Measurements from ENCODE around the gene TBC1D17.

TBC1D17 gene

GRCh38 chr19:49906879-49907564 lies 29.5 kb downstream of the TBC1D17 start:
- Histone ChIP-seq H4K20me1 (ENCODE audit: insufficient read depth, low read length) (no peaks in the 10 kb centered on the region), H3K36me3 (ENCODE audit: insufficient read depth, low read length) (peaks cover 60% of the 10 kb centered on the region)

DNA sequence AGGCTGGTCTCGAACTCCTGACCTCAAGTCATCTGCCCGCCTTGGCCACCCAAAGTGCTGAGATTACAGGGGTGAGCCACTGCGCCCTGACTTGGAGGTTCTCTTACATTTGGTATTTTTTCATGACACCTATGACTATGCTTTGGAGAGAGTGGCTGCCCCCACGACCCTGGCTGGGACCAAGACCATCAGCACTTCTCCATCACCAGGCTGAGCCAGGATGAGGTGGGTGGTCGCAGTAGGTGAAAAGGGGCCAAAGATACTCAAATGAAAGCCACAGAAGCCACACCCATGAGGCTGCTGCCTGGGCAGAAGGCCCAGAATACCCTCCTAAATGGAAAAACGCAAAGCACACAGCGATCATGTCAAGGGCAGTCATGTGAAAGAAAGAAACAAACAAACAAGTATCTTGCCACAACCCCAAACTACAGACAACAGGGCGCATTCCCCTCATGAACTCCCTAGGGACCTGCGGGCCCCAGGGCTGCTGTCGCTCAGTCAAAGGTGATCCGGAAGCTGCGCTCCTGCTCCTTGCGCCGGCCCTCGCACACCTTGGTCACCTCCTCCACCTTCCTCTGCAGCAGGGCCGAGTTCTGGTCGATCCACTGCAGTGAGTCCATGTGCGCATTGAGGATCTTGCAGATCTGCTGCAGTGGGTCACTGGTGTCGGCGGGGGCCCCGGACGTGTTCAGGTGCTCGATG lies 30.4 kb downstream of the TBC1D17 start:
- H2AFZ ChIP-seq (ENCODE audit: low read length) = no peak overlapping the region
- no peaks in the 10 kb centered on the region for H3K9me3 ChIP-seq (ENCODE audit: low read length)
- H3F3A ChIP-seq (ENCODE audit: insufficient read depth, low read length) = no peaks in the 10 kb centered on the region
- peak overlapping the region; percentile 54; the same call in 1 of the 2 replicates for H3K9ac ChIP-seq (ENCODE audit: low read length)
- H3K36me3 ChIP-seq (ENCODE audit: insufficient read depth, low read length) = peaks cover 68% of the 10 kb centered on the region
- no peak for TF ChIP-seq CTCF (IDR thresholded peaks at IDR 0.05; ENCODE audit: low read length)
- no peak for TF ChIP-seq EZH2 (IDR thresholded peaks at IDR 0.05; ENCODE audit: borderline replicate concordance, low read length)
- no peaks in the 10 kb centered on the region for H3K9me2 ChIP-seq (ENCODE audit: low read depth, low read length)
- H3K4me2 ChIP-seq (ENCODE audit: low read length) = peak overlapping the region; percentile 49
- H3K4me3 ChIP-seq (ENCODE audit: low read depth, low read length, poor library complexity, severe bottlenecking) = peak overlapping the region; percentile 30
- peaks cover 90% of the 10 kb centered on the region for H3K4me1 ChIP-seq (ENCODE audit: insufficient read depth, low read length, severe bottlenecking)
- no peaks in the 10 kb centered on the region for H3K79me2 ChIP-seq (ENCODE audit: insufficient read depth, low read length)
- no peaks in the 10 kb centered on the region for H4K20me1 ChIP-seq (ENCODE audit: insufficient read depth, low read length)
- peak overlapping the region; percentile 95 for H3K27ac ChIP-seq (ENCODE audit: low read depth, low read length, poor library complexity, severe bottlenecking)
- no peaks in the 10 kb centered on the region for H3K27me3 ChIP-seq (ENCODE audit: insufficient read depth, low read length)

More at GRCh38 chr19:49906879-49907564, 29.5 kb downstream of the TBC1D17 start:
- Histone ChIP-seq H3K27me3 (ENCODE audit: insufficient read depth, low read length) (no peaks in the 10 kb centered on the region), H2AFZ (ENCODE audit: low read length) (no peak overlapping the region), H3K9me3 (ENCODE audit: low read length) (no peaks in the 10 kb centered on the region), H3K27ac (ENCODE audit: low read depth, low read length, poor library complexity, severe bottlenecking) (peak overlapping the region; percentile 95), H3K9ac (ENCODE audit: low read length) (peak overlapping the region; percentile 34; the same call in 1 of the 2 replicates), H3K9me2 (ENCODE audit: low read depth, low read length) (no peaks in the 10 kb centered on the region), H3F3A (ENCODE audit: insufficient read depth, low read length) (no peaks in the 10 kb centered on the region), H3K4me2 (ENCODE audit: low read length) (peak overlapping the region; percentile 49; the same call in 1 of the 2 replicates), H3K79me2 (ENCODE audit: insufficient read depth, low read length) (no peaks in the 10 kb centered on the region), H3K4me3 (ENCODE audit: low read depth, low read length, poor library complexity, severe bottlenecking) (no peak overlapping the region), H3K4me1 (ENCODE audit: insufficient read depth, low read length, severe bottlenecking) (peaks cover 83% of the 10 kb centered on the region)
- TF ChIP-seq EZH2 (IDR thresholded peaks at IDR 0.05; ENCODE audit: borderline replicate concordance, low read length) = no peak
- no peak for TF ChIP-seq CTCF (IDR thresholded peaks at IDR 0.05; ENCODE audit: low read length)

DNA sequence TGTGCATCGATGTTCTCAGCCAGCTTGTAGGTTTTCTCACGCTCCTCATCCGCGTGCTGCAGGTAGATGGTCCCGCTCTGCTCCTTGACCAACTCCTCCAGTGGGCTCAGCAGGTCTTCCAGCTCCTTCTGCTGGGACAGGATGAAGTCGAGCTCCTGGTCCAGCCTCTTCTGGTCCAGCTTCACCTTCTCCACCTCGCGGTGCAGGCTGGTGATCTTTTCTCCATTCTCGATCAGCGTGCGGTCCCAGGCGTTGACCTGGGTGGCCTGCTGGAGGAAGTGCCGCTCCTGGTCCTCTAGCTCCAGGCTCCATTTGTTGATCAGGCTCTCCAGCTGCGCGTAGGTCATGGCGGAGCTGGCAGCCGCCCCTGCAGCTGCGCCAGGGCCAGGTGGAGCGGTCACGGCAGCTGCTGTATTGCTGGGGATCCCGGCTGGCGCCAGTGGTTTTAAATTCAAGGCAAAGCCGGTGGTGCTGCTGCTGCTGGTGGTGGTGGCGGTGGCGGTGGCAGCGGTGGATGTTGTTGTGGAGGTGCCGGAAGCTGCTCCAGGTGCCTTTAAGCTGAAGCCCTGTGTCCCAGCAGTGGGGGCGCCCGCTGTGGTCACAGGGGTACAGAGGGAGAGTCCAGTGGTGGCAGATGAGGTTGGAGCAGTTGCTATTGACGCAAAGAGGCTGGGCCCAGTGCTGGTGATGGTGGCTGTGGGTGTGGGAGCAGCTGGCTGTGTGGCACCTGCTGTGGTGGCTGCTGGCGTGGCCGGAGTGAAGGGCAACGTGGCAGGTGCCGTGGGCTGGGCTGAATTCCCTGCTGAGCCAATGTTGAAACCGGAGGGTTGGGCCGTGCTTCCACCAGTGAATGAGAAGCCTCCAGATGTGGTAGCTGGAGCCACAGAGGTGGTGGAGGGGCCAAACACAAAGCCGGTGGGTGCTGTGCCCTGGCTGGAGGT lies 31.2 kb downstream of the TBC1D17 start:
- Histone ChIP-seq H3K27ac (ENCODE audit: low read depth, low read length, poor library complexity, severe bottlenecking) (peak overlapping the region; percentile 95), H3F3A (ENCODE audit: insufficient read depth, low read length) (no peaks in the 10 kb centered on the region), H4K20me1 (ENCODE audit: insufficient read depth, low read length) (no peaks in the 10 kb centered on the region), H3K27me3 (ENCODE audit: insufficient read depth, low read length) (no peaks in the 10 kb centered on the region), H3K36me3 (ENCODE audit: insufficient read depth, low read length) (peaks cover 77% of the 10 kb centered on the region), H3K9me2 (ENCODE audit: low read depth, low read length) (no peaks in the 10 kb centered on the region), H2AFZ (ENCODE audit: low read length) (no peak overlapping the region), H3K9ac (ENCODE audit: low read length) (peak overlapping the region; percentile 54; the same call in 1 of the 2 replicates), H3K4me2 (ENCODE audit: low read length) (peak overlapping the region; percentile 49), H3K4me3 (ENCODE audit: low read depth, low read length, poor library complexity, severe bottlenecking) (peak overlapping the region; percentile 30), H3K9me3 (ENCODE audit: low read length) (no peaks in the 10 kb centered on the region), H3K79me2 (ENCODE audit: insufficient read depth, low read length) (no peaks in the 10 kb centered on the region), H3K4me1 (ENCODE audit: insufficient read depth, low read length, severe bottlenecking) (peaks cover 90% of the 10 kb centered on the region)
- TF ChIP-seq CTCF (IDR thresholded peaks at IDR 0.05; ENCODE audit: low read length) (no peak), EZH2 (IDR thresholded peaks at IDR 0.05; ENCODE audit: borderline replicate concordance, low read length) (no peak)
